Panc1 (cell line): ENCODE data around the gene SRXN1. TPM values are rescaled to one million over a fixed set of nuclear protein-coding genes. Genes with fewer than 3 reads are reported as not detected.

Source experiments
- ATAC-seq: fragments of 200-7000 bp; cut with Tn5 transposase; 2 replicates; pipeline ENCODE4 v1.9.1; 2020; ENCODE audit warnings: mild to moderate bottlenecking, moderate library complexity
- BruUV-seq: library from RNA; stranded (reverse); fragments of 400-500 nt; replicated peaks from 2 replicates; lab custom pipeline; 2021; lab: Mats Ljungman, UMichigan
- CTCF ChIA-PET: fragments of 300-600 bp; sonication (Branson Sonifier 250); formaldehyde crosslinking; loops from one replicate; lab custom pipeline; 2022; ENCODE audit warnings: antibody characterized with exemption; lab: Charles Lee
- POLR2A ChIA-PET: fragments of 300-600 bp; sonication (Branson Sonifier 250); formaldehyde crosslinking; loops from one replicate; lab custom pipeline; 2022; ENCODE audit warnings: antibody characterized with exemption; lab: Charles Lee
- DNase-seq: peaks from one replicate; pipeline ENCODE4 v3.0.0-alpha.2; 2010; ENCODE audit warnings: low read depth, low spot score
- H3K27ac ChIP-seq: 2 replicates; pipeline ENCODE4 v1.5.1; 2011; ENCODE audit warnings: mild to moderate bottlenecking, low read length, inconsistent platforms
- H3K27me3 ChIP-seq: fragments of 200-500 bp; sonication (Bioruptor generic); 2 replicates; pipeline ENCODE4 v1.6.0; 2014; ENCODE audit warnings: low read length, inconsistent platforms; ENCODE audit not compliant: control insufficient read depth, insufficient read depth
- H3K36me3 ChIP-seq: fragments of 200-500 bp; sonication (Bioruptor generic); 2 replicates; pipeline ENCODE4 v1.5.1; 2014; ENCODE audit warnings: inconsistent platforms, mild to moderate bottlenecking, low read length, moderate library complexity; ENCODE audit not compliant: control insufficient read depth, insufficient read depth
- H3K4me1 ChIP-seq: 2 replicates; pipeline ENCODE4 v1.5.1; 2011; ENCODE audit warnings: inconsistent platforms, mild to moderate bottlenecking, low read length, moderate library complexity; ENCODE audit not compliant: control insufficient read depth, insufficient read depth
- H3K4me3 ChIP-seq, 2 experiments: 2 replicates each; pipeline ENCODE4 v1.5.1; 2011 to 2012; ENCODE audit warnings: low read depth in 2 of 2, low read length in 2 of 2, mild to moderate bottlenecking in 2 of 2, inconsistent platforms in 1 of 2, moderate library complexity in 1 of 2
- H3K9me3 ChIP-seq: fragments of 200-500 bp; sonication (Bioruptor generic); 2 replicates; pipeline ENCODE4 v1.5.1; 2014; ENCODE audit warnings: low read depth, mild to moderate bottlenecking, inconsistent platforms, low read length, moderate library complexity; ENCODE audit not compliant: control insufficient read depth, insufficient read depth
- POLR2AphosphoS5 ChIP-seq: IDR thresholded peaks from 2 replicates; pipeline ENCODE4 v1.6.1; 2012; ENCODE audit warnings: mild to moderate bottlenecking, low read depth, low read length, moderate library complexity
- SIN3A ChIP-seq: IDR thresholded peaks from 2 replicates; pipeline ENCODE4 v1.6.1; 2012; ENCODE audit warnings: low read depth, mild to moderate bottlenecking, low read length, moderate library complexity, borderline replicate concordance; ENCODE audit not compliant: insufficient read depth
- TCF7L2 ChIP-seq: IDR thresholded peaks from 2 replicates; pipeline ENCODE4 v1.6.1; 2011; ENCODE audit warnings: mild to moderate bottlenecking, low read depth, low read length, inconsistent platforms
- in situ Hi-C: cut with HindIII; loops from 2 replicates; pipeline ENCODE4 v1.10.0; 2016; ENCODE audit warnings: low sequenced_read_pairs, low pct_unique_long_range_greater_than_20kb
- intact Hi-C: fragments of 100-400 bp; cut with micrococcal nuclease; formaldehyde crosslinking; loops from one replicate; pipeline ENCODE4 v1.10.0; 2022; ENCODE audit not compliant: unreplicated experiment
- total RNA-seq: library from RNA; stranded (reverse); gene quantifications from one replicate; pipeline ENCODE4 v1.2.1, GENCODE V29; 2021; ENCODE audit not compliant: unreplicated experiment
- TF ChIP-seq, protein P1 (sequence below): fragments of 450-650 bp; IDR thresholded peaks from 2 replicates; pipeline ENCODE4 v1.5.1; 2017; ENCODE audit warnings: mild to moderate bottlenecking
- TF ChIP-seq, protein P2 (sequence below), 2 experiments: IDR thresholded peaks; 2 replicates each; pipeline ENCODE4 v1.6.1; 2011 to 2012; ENCODE audit warnings: low read depth in 2 of 2, control low read depth in 1 of 2, low read length in 1 of 2, mild to moderate bottlenecking in 1 of 2, moderate library complexity in 1 of 2; ENCODE audit not compliant: insufficient read depth in 1 of 2

Gene SRXN1
- total RNA-seq, 1 experiment from 2014 or later = 34.5 TPM

DNA sequence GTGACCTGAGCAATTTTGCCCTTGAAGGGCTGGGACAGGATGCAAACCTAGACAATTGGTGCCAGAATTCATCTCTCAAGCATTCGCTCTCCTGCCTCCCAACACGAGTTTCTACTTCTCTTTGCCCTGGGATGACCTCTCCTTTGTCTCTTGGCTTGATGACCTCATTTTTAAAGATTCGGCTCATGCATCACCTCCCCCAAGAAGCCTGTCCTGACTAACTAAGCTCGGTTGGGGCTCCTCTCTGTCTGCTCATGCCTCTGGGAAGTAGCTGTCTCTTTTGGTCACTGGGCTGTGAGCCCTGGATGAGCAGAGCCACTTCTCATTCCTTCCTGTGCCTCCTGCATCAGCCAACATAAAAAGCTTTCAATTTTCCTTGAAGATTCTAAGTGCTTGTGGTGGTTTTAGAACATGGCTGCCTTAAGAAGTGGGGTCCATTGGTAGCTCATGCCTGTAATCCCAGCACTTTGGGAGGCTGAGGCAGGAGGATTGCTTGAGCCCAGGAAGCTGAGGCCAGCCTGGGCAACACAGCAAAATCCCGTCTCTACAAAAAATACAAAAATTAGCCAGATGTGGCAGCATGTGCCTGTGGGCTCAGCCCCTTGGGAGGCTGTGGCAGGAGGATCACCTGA lies 31.8 kb downstream of the SRXN1 start:
- no TSS peak for BruUV-seq
- Histone ChIP-seq H3K27ac (no peak overlapping the region), H3K36me3 (no peaks in the 10 kb centered on the region), H3K4me1 (no peaks in the 10 kb centered on the region), H3K9me3 (no peaks in the 10 kb centered on the region), H3K27me3 (peaks cover 9% of the 10 kb centered on the region; the same call in 1 of the 2 replicates), H3K4me3 (no peak overlapping the region)
- ATAC-seq (no peak), DNase-seq (no peak)
- TF ChIP-seq, protein P1, sequence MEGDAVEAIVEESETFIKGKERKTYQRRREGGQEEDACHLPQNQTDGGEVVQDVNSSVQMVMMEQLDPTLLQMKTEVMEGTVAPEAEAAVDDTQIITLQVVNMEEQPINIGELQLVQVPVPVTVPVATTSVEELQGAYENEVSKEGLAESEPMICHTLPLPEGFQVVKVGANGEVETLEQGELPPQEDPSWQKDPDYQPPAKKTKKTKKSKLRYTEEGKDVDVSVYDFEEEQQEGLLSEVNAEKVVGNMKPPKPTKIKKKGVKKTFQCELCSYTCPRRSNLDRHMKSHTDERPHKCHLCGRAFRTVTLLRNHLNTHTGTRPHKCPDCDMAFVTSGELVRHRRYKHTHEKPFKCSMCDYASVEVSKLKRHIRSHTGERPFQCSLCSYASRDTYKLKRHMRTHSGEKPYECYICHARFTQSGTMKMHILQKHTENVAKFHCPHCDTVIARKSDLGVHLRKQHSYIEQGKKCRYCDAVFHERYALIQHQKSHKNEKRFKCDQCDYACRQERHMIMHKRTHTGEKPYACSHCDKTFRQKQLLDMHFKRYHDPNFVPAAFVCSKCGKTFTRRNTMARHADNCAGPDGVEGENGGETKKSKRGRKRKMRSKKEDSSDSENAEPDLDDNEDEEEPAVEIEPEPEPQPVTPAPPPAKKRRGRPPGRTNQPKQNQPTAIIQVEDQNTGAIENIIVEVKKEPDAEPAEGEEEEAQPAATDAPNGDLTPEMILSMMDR = no peak
- TF ChIP-seq SIN3A = no peak
- no peak for TF ChIP-seq TCF7L2
- TF ChIP-seq, protein P2, sequence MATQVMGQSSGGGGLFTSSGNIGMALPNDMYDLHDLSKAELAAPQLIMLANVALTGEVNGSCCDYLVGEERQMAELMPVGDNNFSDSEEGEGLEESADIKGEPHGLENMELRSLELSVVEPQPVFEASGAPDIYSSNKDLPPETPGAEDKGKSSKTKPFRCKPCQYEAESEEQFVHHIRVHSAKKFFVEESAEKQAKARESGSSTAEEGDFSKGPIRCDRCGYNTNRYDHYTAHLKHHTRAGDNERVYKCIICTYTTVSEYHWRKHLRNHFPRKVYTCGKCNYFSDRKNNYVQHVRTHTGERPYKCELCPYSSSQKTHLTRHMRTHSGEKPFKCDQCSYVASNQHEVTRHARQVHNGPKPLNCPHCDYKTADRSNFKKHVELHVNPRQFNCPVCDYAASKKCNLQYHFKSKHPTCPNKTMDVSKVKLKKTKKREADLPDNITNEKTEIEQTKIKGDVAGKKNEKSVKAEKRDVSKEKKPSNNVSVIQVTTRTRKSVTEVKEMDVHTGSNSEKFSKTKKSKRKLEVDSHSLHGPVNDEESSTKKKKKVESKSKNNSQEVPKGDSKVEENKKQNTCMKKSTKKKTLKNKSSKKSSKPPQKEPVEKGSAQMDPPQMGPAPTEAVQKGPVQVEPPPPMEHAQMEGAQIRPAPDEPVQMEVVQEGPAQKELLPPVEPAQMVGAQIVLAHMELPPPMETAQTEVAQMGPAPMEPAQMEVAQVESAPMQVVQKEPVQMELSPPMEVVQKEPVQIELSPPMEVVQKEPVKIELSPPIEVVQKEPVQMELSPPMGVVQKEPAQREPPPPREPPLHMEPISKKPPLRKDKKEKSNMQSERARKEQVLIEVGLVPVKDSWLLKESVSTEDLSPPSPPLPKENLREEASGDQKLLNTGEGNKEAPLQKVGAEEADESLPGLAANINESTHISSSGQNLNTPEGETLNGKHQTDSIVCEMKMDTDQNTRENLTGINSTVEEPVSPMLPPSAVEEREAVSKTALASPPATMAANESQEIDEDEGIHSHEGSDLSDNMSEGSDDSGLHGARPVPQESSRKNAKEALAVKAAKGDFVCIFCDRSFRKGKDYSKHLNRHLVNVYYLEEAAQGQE (IDR thresholded peaks at IDR 0.05; ENCODE audit: insufficient read depth in 1 of 2, low read depth in 2 of 2, low read length in 1 of 2) = no peak
- TF ChIP-seq POLR2AphosphoS5 = no peak
- ChIA-PET CTCF (interaction anchor here (0.6 kb wide), 1 partner anchor 372 kb away, joined by 4 read pairs; no protein-coding TSS in a partner anchor), POLR2A (no interaction called here)
- in situ Hi-C loops = no loop called here
- intact Hi-C loops = no loop called here

DNA sequence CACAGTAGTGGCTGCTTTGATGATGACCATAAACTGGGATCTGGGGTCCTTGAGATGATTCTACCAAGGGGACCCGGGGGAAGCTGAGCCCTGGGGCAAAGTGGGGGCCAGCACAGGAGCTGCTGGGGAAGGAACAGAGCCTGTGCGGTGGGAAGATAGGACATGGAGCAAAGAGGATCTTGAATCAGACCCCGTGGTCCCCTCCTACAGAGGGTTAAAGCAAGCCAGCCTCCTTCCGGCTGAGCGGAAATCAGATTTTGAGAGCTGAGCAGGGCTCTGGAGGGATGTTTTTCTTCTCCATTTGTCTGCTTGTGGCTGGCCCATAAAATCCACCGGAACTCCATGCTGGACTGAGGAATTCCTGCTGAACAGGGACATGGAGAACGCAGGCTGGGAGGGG lies 32.8 kb downstream of the SRXN1 start:
- CTCF ChIA-PET = no interaction called here
- POLR2A ChIA-PET = no interaction called here
- ATAC-seq (no peak; the same call in 1 of the 2 replicates), DNase-seq (no peak)
- intact Hi-C loops = no loop called here
- no peaks in the 10 kb centered on the region for H3K4me1 ChIP-seq
- BruUV-seq = no TSS peak
- TF ChIP-seq, protein P1 = no peak
- TF ChIP-seq SIN3A (no peak), TCF7L2 (no peak), POLR2AphosphoS5 (no peak)
- TF ChIP-seq, protein P2 (IDR thresholded peaks at IDR 0.05; ENCODE audit: insufficient read depth in 1 of 2, low read depth in 2 of 2, low read length in 1 of 2) = no peak
- peaks cover 9% of the 10 kb centered on the region; the same call in 1 of the 2 replicates for H3K27me3 ChIP-seq
- H3K9me3 ChIP-seq = no peaks in the 10 kb centered on the region
- H3K4me3 ChIP-seq = no peak overlapping the region
- H3K36me3 ChIP-seq = no peaks in the 10 kb centered on the region
- H3K27ac ChIP-seq = no peak overlapping the region
- in situ Hi-C loops = no loop called here
